GM19324 (cell line): ENCODE data around the gene KDM6A.

Experiments
- ATAC-seq: cut with Tn5 transposase; IDR thresholded peaks from one replicate; pipeline ENCODE4 v1.9.1; 2021; ENCODE audit warnings: mild to moderate bottlenecking, moderate library complexity; ENCODE audit not compliant: unreplicated experiment, low FRiP score

KDM6A gene

DNA sequence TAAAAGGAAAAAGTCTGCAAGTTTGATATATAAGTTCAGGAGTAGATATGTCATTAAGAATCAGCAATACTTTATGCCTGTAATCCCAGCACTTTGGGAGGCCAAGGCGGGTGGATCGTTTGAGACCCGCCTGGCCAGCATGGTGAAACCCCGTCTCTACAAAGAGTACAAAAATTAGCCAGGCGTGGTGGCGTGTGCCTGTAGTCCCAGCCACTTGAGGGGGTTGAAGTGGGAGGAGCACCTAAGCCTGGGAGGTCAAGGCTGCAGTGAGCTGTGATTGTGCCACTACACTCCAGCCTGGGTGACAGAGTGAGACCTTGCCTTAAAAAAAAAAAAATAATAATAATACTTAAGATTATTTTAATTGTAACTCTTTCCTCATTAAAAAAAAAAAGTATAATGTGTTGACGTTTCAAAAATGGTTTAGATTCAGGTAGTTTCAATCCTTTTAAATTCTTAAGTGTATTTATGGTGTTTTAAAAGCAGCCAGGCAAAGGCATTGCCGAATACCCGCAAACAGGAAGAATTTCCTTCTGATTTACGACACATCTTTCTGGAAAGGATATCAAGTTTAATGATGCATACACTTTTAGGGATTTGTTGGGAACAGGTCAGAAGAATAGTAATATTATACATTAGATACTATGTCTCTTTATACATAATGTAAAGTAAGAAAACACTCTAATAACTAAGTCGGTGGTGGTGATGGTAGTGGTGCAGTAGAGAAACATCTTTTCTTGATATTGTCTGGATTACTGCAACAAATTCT, 80.9 kb downstream of the KDM6A start:
- ATAC-seq, result no peak

- no peak for ATAC-seq
Measured at GRCh38 chrX:44954562-44954961, 81.6 kb downstream of the KDM6A start.

DNA sequence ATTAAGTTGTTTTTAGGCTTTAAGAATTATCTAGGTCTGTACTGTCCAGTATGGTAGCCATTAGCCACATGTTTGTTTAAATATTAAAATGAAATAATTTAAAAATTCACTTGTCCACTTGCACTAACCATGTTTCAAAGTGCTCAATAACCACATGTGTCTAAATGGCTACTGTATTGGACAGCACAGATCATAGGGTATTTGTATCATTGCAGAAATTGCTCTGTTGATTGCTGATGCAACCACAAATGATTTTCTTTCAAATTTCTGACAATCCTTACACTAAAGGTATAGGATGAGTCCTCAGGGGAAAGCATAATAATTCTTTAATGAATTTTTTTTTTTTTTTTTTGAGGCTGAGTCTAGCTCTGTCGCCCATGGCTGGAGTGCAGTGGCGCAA, 84.9 kb downstream of the KDM6A start:
- no peak for ATAC-seq

DNA sequence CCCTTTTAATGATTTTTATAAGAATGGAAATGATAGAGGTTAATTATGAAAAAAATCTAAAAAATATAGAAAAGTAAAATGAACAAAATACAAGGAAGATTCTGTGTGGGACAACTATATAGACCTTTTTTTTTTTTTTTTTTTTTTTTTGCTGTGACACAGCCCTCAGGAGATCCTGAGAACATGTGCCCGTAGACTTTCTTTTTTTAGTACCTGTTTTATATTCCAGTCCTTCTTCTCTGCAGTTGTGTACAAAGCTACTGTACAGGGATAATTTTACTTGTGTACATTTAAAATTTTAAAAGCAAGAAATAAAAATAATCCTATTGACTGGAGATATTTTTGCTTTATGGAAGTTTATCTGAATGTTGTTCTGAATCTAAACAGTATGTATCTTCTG, 85.5 kb downstream of the KDM6A start:
- ATAC-seq, result no peak

DNA sequence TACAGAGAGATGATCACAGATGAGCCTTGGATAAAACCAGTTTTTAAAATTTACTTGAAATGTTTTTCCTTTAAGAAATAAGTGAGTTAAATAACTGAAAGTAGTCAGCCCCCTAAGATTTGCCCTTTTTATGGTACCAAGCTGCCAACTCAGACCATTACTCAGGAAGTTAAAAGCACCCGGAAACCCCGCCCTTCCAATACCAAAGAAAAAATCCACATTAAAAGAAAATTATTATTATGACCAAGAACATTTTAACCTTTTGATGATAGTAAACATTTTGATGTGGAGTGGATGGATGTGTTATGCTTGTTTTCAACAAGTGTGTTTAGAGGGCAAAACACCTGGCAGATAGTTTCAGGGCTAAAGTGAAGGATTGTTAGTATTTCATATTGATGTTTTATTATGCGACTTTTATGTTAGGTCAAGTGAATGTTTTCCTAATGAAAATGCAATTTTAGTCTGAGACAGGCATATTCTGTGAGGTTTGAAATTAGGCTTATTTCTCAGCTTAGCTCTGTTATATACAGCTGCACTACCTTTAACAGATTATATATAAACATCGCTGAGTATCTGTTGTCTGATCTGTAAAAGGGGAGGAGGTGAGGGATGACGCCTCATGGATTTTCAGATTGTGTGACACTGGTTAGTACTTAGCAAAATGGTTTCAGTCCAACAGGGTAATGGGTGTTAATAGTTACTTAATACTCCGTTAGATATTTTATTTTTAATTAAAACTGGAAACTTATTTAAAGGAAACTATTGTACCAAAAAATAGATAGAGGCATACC, 89.0 kb downstream of the KDM6A start:
- ATAC-seq, result no peak

DNA sequence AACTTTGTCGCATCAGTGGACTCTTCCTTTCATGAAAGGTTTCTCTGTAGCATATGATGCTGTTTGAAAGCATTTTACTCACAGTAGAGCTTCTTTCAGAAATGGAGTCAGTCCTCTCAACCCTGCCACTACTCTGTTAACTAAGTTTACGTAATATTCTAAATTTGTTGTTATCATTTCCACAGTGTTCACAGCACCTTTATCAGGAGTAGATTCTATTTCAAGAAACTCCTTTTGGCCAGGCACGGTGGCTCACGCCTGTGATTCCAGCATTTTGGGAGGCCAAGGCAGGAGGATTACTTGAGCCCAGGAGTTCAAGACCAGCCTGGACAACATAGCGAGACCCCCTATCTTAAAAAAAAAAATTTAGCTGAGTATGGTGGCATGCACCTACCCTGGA, 90.0 kb downstream of the KDM6A start:
- no peak for ATAC-seq

DNA sequence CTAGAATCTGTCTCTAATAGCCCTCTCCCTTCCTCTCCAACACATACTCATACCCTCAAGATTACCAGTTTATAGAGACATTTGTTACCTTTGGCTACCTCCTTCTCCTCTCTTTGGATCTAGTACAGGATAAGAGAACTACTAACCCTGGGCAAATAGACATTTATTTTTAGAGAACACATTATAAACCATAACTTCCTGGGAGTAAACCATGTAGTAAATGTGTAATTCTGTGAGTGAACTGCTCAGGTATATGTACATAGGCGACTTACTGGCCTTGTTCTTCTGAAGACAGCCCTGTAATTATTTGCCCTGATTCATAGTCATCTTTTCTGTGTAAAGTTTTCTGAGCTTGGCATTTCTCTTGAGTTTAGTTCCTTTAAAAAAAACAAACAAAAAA, 94.2 kb downstream of the KDM6A start:
- no peak for ATAC-seq

DNA sequence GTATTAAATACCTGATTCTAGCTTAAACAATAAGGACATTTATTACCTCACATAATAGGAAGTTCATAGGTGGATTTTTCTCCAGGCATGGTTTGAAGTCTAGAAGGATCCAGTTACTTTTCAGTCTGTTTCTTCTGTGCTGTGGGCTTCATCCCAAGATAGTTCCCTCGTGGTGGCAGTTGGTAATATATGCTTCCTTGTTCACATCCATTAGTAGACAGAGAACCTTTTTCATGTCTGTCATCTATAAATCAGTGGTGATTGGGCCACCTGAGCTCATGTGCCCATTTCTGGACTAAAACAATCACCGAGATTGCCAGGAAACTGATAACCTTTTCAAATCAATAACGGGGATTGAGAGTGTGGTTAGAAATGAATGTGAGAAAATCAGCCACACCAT, 97.7 kb downstream of the KDM6A start:
- ATAC-seq, result no peak

DNA sequence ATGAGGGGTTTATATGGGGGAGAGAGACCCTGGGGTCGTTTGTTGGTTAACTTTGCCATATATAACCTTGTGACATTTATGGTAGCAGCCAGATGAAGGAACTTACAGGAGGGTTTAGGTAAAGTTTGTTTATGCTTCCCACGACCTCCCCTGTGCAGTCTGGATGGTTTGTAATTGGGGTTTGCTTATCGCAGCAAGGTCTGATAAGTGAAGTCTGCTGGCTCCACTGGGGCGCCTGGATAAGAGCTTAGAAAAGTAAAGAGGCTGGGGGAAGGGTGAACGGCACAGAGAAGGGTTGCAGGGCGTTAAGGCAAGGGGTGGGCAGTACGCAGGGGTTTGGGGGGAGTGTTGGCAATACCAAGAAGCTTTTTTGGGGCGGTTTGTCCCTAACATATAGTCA, 98.7 kb downstream of the KDM6A start:
- ATAC-seq, result no peak

DNA sequence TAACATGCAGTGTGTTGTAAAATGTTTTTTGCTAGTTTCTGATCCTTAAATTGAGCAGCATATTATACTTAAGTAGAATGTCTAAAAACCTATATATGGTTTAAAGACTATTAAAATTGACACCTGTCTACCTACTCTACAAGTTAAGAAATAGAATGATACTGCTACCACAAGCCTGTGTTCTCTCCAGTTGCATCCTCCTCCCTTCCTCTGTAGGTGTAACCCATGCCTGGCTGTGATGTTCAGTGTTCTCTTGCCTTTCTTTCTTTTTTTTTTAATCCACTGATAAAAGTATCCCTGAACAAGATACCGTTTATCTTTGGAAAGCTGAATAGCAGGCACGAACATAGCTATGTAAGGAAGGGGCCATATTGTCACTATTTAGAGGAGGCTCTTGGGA, 99.1 kb downstream of the KDM6A start:
- no peak for ATAC-seq

DNA sequence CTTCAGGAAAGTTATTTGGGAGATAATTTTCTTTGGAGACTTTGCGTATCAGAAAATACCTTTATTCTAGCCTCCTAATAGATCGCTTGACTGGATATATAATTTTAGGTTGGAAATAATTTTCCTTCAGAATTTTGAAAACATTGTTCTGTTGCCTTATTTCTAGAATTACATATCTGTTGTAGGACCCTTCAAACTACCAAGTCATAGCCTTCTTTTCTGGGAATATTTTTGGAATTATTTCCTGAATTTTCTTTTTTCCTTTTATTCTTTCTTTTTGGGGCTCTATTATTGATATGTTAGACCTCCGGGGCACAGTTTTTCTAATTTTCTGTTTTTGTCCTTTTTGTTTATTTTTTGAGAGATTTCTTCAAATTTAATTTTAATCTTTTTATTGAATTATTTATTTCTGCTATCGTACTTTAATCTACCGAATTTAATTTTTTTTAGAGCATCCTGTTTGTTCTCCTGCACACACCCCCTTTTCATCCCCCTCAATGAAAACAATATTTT, 100.5 kb downstream of the KDM6A start:
- ATAC-seq, result no peak

- ATAC-seq, result no peak
Measured at GRCh38 chrX:44974451-44974850, 101.5 kb downstream of the KDM6A start.

- no peak for ATAC-seq
Measured at GRCh38 chrX:44975666-44976263, 102.8 kb downstream of the KDM6A start.

DNA sequence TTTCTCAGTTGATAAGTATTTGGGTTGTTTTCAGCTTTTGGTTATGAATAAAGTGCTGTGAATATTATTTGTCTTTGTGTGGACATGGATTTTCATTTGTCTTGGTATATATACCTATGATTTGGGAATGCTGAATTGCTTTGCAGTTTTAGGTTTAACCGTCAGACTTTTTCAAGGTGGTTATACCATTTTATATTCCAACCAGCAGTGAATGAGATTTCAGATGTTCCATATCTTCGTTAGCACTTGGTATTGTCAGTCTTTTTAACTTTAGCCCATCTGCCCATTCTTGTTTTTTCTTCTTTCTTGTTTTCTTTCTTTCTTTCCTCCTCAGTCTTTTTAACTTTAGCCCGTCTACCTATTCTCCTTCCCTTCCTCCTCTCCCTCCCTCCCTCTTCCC, 106.0 kb downstream of the KDM6A start:
- no peak for ATAC-seq

DNA sequence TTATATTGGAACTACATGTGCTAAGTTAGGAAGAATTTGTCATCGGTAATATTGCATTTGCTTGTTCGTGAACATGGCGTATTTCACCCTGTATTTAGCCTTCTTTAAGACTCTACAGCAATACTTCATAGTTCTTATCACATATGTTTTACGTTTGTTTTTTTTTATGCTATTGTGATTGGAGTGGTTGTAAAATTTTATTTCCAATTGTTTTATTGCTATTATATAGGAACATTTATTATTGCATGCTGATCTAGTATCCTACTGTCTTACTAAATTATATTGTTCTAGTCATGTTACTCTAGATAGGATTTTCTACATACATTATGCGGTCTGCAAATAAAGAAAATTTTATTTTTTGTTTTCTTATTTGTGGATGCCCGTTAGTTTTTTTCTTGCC, 107.4 kb downstream of the KDM6A start:
- ATAC-seq, result no peak

DNA sequence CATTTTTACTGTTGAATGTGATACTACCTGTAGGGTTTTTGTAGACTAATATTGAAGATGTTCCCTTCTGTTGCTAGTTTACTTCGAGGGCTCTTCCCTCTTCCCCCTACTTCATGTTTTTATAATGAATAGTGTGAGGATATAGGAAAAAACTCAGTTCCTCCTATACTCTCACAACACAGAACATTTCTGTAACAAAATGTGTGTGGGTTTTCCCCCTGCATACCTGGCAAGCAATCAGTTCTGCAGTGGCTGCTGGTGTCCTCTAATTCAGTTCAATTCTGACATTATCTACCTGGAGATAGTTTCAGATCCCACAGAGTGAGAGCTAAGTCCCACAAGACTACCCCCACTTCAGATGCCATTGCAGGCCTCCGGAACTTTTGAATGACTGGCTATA, 107.9 kb downstream of the KDM6A start:
- no peak for ATAC-seq

GRCh38 chrX:44989995-44990770, 117.2 kb downstream of the KDM6A start:
- no peak for ATAC-seq

- no peak for ATAC-seq
Measured at GRCh38 chrX:44992775-44993174, 119.8 kb downstream of the KDM6A start.

GRCh38 chrX:44996277-44996676, 123.3 kb downstream of the KDM6A start:
- no peak for ATAC-seq

DNA sequence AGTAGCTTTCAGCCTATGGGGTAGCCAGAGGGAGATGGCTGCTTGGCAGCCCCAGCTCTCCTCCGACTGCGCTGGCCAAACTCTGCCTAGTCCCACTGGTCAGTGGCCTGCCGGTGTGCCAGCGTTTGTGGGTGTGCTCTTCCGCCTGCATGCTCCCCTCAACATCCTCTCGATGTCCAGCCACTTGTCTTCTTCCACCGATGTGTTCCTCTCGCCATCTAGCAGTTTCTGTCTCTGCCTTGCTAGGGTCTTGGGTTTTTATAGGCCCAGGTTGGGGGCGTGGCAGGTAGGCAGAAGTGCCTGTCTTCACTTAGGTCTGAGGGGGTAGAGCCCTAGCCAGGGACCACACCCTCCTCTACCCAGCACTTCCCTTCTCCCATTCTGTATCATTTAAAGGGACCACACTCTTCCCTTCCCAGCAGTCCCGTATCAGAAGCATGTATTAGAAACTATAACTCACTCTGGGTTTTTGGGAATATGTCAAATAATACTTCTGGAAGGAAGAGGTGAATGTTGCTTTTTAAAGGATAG, 124.4 kb downstream of the KDM6A start:
- no peak for ATAC-seq
